Measurements from ENCODE around the gene SMIM44. TPM values are rescaled to one million over a fixed set of nuclear protein-coding genes. Genes with fewer than 3 reads are reported as not detected.

The SMIM44 gene
- total and polyA plus RNA-seq, 3 experiments from 2014 or later, result not detected

- H3K27ac ChIP-seq (ENCODE audit: low read depth, low read length), result no peak overlapping the region
- ChIA-PET CTCF (no interaction called here), POLR2A (no interaction called here)
- no peak overlapping the region for H3K4me3 ChIP-seq (ENCODE audit: low read length)
- Mint-ChIP-seq H3K4me3 (no peak overlapping the region), H3K36me3 (peaks cover 0 to 37% (median 0%) of the 10 kb centered on the region in 3 donors), H3K4me1 (no peaks in the 10 kb centered on the region), H3K27ac (no peak overlapping the region), H3K9me3 (no peaks in the 10 kb centered on the region), H3K27me3 (no peaks in the 10 kb centered on the region)
- H3K4me1 ChIP-seq (ENCODE audit: insufficient read depth, low read length), result no peaks in the 10 kb centered on the region
- no peaks in the 10 kb centered on the region for H3K9me3 ChIP-seq (ENCODE audit: low read length)
- no peaks in the 10 kb centered on the region for H3K27me3 ChIP-seq (ENCODE audit: insufficient read depth, low read length, poor library complexity, severe bottlenecking)
- H3K36me3 ChIP-seq (ENCODE audit: insufficient read depth, low read length), result no peaks in the 10 kb centered on the region
- no peak for DNase-seq
These were observed 44.1 kb upstream of the SMIM44 start for GRCh38 chr19:3527238-3527910.

GRCh38 chr19:3526507-3527237 lies 43.4 kb upstream of the SMIM44 start:
- CTCF ChIA-PET, result no interaction called here
- H3K27me3 ChIP-seq (ENCODE audit: insufficient read depth, low read length, poor library complexity, severe bottlenecking), result no peaks in the 10 kb centered on the region
- Mint-ChIP-seq H3K27me3 (no peaks in the 10 kb centered on the region), H3K36me3 (peaks cover 0 to 40% (median 0%) of the 10 kb centered on the region in 3 donors), H3K9me3 (no peaks in the 10 kb centered on the region), H3K4me1 (peaks cover 0 to 2% (median 0%) of the 10 kb centered on the region in 3 donors), H3K4me3 (no peak overlapping the region), H3K27ac (no peak overlapping the region)
- DNase-seq, result no peak
- H3K9me3 ChIP-seq (ENCODE audit: low read length), result no peaks in the 10 kb centered on the region
- no peak overlapping the region for H3K4me3 ChIP-seq (ENCODE audit: low read length)
- POLR2A ChIA-PET, result no interaction called here
- H3K4me1 ChIP-seq (ENCODE audit: insufficient read depth, low read length), result no peaks in the 10 kb centered on the region
- H3K36me3 ChIP-seq (ENCODE audit: insufficient read depth, low read length), result no peaks in the 10 kb centered on the region
- no peak overlapping the region for H3K27ac ChIP-seq (ENCODE audit: low read depth, low read length)

GRCh38 chr19:3524904-3525451 lies 41.7 kb upstream of the SMIM44 start:
- CTCF ChIA-PET, result interaction anchor here (0.6 kb wide), 1 partner anchor 88 kb away, joined by 4 read pairs; no protein-coding TSS in a partner anchor
- H3K4me3 ChIP-seq (ENCODE audit: low read length), result no peak overlapping the region
- H3K9me3 ChIP-seq (ENCODE audit: low read length), result no peaks in the 10 kb centered on the region
- Mint-ChIP-seq H3K4me1 (peaks cover 2 to 10% (median 5%) of the 10 kb centered on the region in 3 donors), H3K4me3 (no peak overlapping the region), H3K9me3 (no peaks in the 10 kb centered on the region), H3K36me3 (peaks cover 0 to 47% (median 4%) of the 10 kb centered on the region in 3 donors), H3K27me3 (no peaks in the 10 kb centered on the region), H3K27ac (peak overlapping the region in 1 of 8 donors; percentile 54)
- H3K27ac ChIP-seq (ENCODE audit: low read depth, low read length), result no peak overlapping the region
- no peaks in the 10 kb centered on the region for H3K27me3 ChIP-seq (ENCODE audit: insufficient read depth, low read length, poor library complexity, severe bottlenecking)
- POLR2A ChIA-PET, result no interaction called here
- DNase-seq, result no peak
- no peaks in the 10 kb centered on the region for H3K4me1 ChIP-seq (ENCODE audit: insufficient read depth, low read length)
- no peaks in the 10 kb centered on the region for H3K36me3 ChIP-seq (ENCODE audit: insufficient read depth, low read length)

DNA sequence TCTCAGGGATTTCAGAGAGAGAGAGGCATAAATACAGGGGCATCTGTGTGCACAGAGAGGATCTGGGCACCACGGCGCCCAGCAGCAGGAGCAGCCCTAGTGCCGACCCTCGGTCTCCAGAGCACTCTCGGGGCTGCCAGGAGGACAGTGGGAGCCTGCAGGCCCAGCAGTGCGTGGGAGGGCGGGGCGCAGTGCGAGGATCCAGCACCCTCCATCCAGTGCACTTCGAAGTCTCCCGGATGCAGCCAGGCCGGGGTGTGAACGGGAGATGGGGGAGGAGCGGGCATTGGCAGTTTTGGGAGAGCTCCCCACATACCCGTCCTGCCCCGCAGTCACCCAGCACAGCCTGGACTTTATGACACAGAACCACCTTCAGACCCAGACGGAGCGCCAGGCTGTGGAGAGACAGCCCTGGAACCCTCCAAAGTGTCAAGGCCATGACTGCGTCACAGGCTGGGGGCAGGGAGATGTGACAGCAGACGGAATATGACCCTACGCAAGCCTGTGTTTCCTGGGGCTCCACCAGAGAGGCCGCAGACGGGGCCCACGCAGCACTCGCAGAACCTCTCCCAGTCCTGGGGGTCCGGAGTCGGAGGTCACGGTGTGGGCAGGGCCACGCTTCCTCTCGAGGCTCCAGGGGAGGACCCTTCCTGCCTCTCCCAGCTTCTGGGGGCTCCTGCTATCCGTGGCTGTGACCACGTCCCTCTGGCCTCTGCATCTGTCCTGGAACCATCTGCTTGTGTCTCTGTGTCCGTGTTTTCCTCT lies 41.0 kb upstream of the SMIM44 start:
- Histone ChIP-seq H3K4me3 (ENCODE audit: low read length) (no peak overlapping the region), H3K36me3 (ENCODE audit: insufficient read depth, low read length) (no peaks in the 10 kb centered on the region), H3K4me1 (ENCODE audit: insufficient read depth, low read length) (peaks cover 4% of the 10 kb centered on the region), H3K27me3 (ENCODE audit: insufficient read depth, low read length, poor library complexity, severe bottlenecking) (no peaks in the 10 kb centered on the region), H3K27ac (ENCODE audit: low read depth, low read length) (no peak overlapping the region), H3K9me3 (ENCODE audit: low read length) (no peaks in the 10 kb centered on the region)
- Mint-ChIP-seq H3K27ac (peak overlapping the region in 3 of 8 donors; percentile 54 to 80 (median 77)), H3K4me1 (peaks cover 2 to 13% (median 5%) of the 10 kb centered on the region in 3 donors), H3K36me3 (peaks cover 0 to 51% (median 4%) of the 10 kb centered on the region in 3 donors), H3K27me3 (no peaks in the 10 kb centered on the region), H3K4me3 (no peak overlapping the region), H3K9me3 (no peaks in the 10 kb centered on the region)
- no peak for DNase-seq
- CTCF ChIA-PET, result no interaction called here
- POLR2A ChIA-PET, result interaction anchor here (0.5 kb wide), 1 partner anchor 482 kb away, joined by 4 read pairs; no protein-coding TSS in a partner anchor

- Histone ChIP-seq H3K4me1 (ENCODE audit: insufficient read depth, low read length) (peaks cover 4% of the 10 kb centered on the region), H3K4me3 (ENCODE audit: low read length) (no peak overlapping the region), H3K27ac (ENCODE audit: low read depth, low read length) (no peak overlapping the region), H3K9me3 (ENCODE audit: low read length) (no peaks in the 10 kb centered on the region), H3K27me3 (ENCODE audit: insufficient read depth, low read length, poor library complexity, severe bottlenecking) (no peaks in the 10 kb centered on the region), H3K36me3 (ENCODE audit: insufficient read depth, low read length) (no peaks in the 10 kb centered on the region)
- CTCF ChIA-PET, result no interaction called here
- POLR2A ChIA-PET, result interaction anchor here (0.5 to 0.6 kb wide), 2 partner anchors 483 to 951 kb away, joined by 4 read pairs; no protein-coding TSS in a partner anchor
- peaks cover 2 to 16% (median 7%) of the 10 kb centered on the region in 3 donors for H3K4me1 Mint-ChIP-seq
- H3K4me3 Mint-ChIP-seq, result no peak overlapping the region
- H3K9me3 Mint-ChIP-seq, result no peaks in the 10 kb centered on the region
- H3K36me3 Mint-ChIP-seq, result peaks cover 0 to 52% (median 4%) of the 10 kb centered on the region in 3 donors
- no peaks in the 10 kb centered on the region for H3K27me3 Mint-ChIP-seq
- no peak for DNase-seq
- peak overlapping the region in 1 of 8 donors; percentile 41 for H3K27ac Mint-ChIP-seq
These were observed 40.3 kb upstream of the SMIM44 start for GRCh38 chr19:3523361-3524077.

- ChIA-PET CTCF (no interaction called here), POLR2A (interaction anchor here (0.6 kb wide), 2 partner anchors 34 to 952 kb away, joined by 4 read pairs; no protein-coding TSS in a partner anchor)
- H3K36me3 ChIP-seq (ENCODE audit: insufficient read depth, low read length), result no peaks in the 10 kb centered on the region
- H3K27ac Mint-ChIP-seq, result no peak overlapping the region
- H3K36me3 Mint-ChIP-seq, result peaks cover 0 to 54% (median 4%) of the 10 kb centered on the region in 3 donors
- no peaks in the 10 kb centered on the region for H3K9me3 ChIP-seq (ENCODE audit: low read length)
- H3K27me3 Mint-ChIP-seq, result no peaks in the 10 kb centered on the region
- peaks cover 2 to 22% (median 11%) of the 10 kb centered on the region in 3 donors for H3K4me1 Mint-ChIP-seq
- H3K27ac ChIP-seq (ENCODE audit: low read depth, low read length), result no peak overlapping the region
- no peaks in the 10 kb centered on the region for H3K9me3 Mint-ChIP-seq
- H3K4me3 ChIP-seq (ENCODE audit: low read length), result no peak overlapping the region
- no peaks in the 10 kb centered on the region for H3K27me3 ChIP-seq (ENCODE audit: insufficient read depth, low read length, poor library complexity, severe bottlenecking)
- no peak for DNase-seq
- peaks cover 4% of the 10 kb centered on the region for H3K4me1 ChIP-seq (ENCODE audit: insufficient read depth, low read length)
- no peak overlapping the region for H3K4me3 Mint-ChIP-seq
These were observed 39.5 kb upstream of the SMIM44 start for GRCh38 chr19:3522421-3523360.

GRCh38 chr19:3521104-3521445 lies 37.8 kb upstream of the SMIM44 start:
- Histone ChIP-seq H3K4me3 (ENCODE audit: low read length) (no peak overlapping the region), H3K36me3 (ENCODE audit: insufficient read depth, low read length) (no peaks in the 10 kb centered on the region), H3K9me3 (ENCODE audit: low read length) (no peaks in the 10 kb centered on the region), H3K27ac (ENCODE audit: low read depth, low read length) (peak overlapping the region; percentile 18), H3K4me1 (ENCODE audit: insufficient read depth, low read length) (peaks cover 15% of the 10 kb centered on the region), H3K27me3 (ENCODE audit: insufficient read depth, low read length, poor library complexity, severe bottlenecking) (no peaks in the 10 kb centered on the region)
- DNase-seq, result no peak
- Mint-ChIP-seq H3K27me3 (no peaks in the 10 kb centered on the region), H3K9me3 (no peaks in the 10 kb centered on the region), H3K36me3 (peaks cover 0 to 50% (median 4%) of the 10 kb centered on the region in 3 donors), H3K27ac (peak overlapping the region in 3 of 8 donors; percentile 27 to 78 (median 53)), H3K4me1 (peaks cover 11 to 37% (median 22%) of the 10 kb centered on the region in 3 donors), H3K4me3 (no peak overlapping the region)
- CTCF ChIA-PET, result interaction anchor here (0.9 kb wide), 1 partner anchor 102 kb away, joined by 3 read pairs; no protein-coding TSS in a partner anchor
- POLR2A ChIA-PET, result no interaction called here
